AG04449 (cell line): Measurements from ENCODE around the gene CD8B2.
"Not testable (repeated sequence)": the region's sequence is repeated elsewhere in the genome, so short reads cannot be mapped to it uniquely, and the experiment has no call there.

Experiments used
- CTCF ChIA-PET: fragments of 350-600 bp; formaldehyde crosslinking; extraction: SDS; loops from one replicate; lab custom pipeline; 2021; ENCODE audit warnings: antibody characterized with exemption; lab: Yijun Ruan, JAX
- POLR2A ChIA-PET: fragments of 400-600, 350-600 bp; formaldehyde crosslinking; extraction: SDS; loops from one replicate; lab custom pipeline; 2020; ENCODE audit warnings: antibody characterized with exemption, inconsistent platforms; lab: Yijun Ruan, JAX
- DNase-seq: peaks from one replicate; pipeline ENCODE4 v3.0.0-alpha.2; 2010; ENCODE audit warnings: low read depth, low spot score
- H3K4me3 ChIP-seq: 2 replicates; pipeline ENCODE4 v1.5.1; 2011; ENCODE audit warnings: low read depth, mild to moderate bottlenecking, control low read depth, low read length
- TF ChIP-seq, protein P1 (sequence below): IDR thresholded peaks from one replicate; pipeline ENCODE4 v1.5.1; 2011; ENCODE audit warnings: mild to moderate bottlenecking, moderate library complexity, low read length, control low read depth, inconsistent platforms; ENCODE audit not compliant: insufficient read depth; ENCODE audit errors: missing control alignments

The CD8B2 gene

DNA sequence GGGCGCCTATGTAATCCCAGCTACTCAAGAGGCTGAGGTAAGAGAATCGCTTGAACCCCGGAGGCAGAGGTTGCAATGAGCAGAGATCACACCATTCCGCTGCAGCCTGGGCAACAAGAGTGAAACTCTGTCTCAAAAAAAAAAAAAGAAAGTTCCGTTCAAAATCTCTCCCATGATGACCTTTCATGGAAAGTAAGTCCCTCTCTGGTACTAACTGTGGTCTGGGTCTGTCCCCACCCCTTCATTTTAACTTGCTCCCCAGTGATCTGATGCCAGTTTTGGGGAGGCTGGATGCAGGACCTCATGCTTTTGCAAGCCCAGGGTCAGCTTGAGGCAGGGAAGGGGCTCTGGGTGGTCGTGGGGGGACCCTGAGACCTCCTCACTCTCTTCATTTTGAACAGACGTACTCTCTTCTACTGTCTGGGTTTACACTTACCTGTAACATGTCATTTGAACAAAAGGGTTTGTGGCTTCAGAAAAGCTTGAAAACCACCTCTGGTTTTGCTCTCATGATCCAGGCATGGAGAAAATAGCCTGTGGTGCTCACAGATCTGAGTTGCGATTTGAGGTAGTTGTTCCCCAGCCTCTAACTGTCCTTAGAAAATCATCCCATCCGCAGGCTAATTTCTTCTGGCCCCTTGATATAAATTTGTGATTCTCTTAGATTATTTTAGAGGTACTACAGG, 19.0 kb downstream of the CD8B2 start:
- CTCF ChIA-PET, POLR2A ChIA-PET, H3K4me3 ChIP-seq, DNase-seq: not testable (repeated sequence)

DNA sequence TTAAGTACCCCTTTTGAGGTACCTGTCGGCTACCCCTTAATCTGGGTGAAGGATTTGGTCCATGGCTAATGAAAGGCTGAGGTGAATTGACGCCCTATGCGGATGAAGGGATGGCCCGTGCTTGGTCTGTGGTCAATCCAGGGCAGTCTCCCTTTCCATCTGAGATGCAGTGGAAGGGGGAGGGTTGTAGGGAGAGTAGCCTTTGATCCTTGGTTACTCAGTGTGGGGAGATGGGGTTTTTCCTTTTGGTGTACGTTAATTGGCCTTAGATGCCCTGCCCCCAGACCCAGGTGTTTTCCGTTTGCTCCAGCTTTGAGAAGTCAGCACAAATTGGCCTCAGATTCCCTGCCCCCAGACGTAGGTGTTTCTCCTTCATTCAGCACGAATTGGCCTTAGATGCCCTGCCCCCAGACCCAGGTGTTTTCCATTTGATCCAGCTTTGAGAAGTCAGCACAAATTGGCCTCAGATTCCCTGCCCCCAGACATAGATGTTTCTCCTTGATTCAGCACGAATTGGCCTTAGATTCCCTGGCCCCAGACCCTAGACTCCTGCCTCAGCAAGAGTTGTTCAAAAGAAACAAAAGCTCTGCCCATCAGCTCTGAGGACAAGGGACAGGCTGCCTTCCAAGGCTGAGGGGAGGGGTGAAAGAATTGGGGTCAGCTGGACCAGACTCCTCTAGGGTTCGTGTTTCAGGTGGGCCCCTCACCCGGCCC, 21.7 kb downstream of the CD8B2 start:
- POLR2A ChIA-PET, H3K4me3 ChIP-seq, CTCF ChIA-PET, DNase-seq: not testable (repeated sequence)

DNA sequence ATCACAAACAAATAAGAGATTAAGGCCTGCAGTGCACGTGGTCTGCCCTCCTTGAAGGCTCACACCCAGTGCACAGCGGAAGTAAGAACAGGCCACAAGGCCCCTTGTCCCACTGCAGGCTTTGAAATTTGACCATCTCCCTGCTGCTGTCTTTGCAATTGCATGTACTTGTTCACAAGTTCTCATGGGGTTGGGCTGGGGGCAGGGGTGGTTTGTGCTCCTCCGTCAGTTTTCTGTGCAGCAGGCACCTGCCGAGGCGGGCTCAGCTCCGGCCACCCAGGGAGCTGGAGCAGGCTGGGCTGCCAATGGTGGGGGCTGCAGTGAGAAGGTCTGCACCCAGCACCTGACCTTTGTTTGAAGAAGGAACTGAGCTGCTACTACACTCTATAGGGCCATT, 22.2 kb downstream of the CD8B2 start:
- POLR2A ChIA-PET, CTCF ChIA-PET, DNase-seq, H3K4me3 ChIP-seq: not testable (repeated sequence)

DNA sequence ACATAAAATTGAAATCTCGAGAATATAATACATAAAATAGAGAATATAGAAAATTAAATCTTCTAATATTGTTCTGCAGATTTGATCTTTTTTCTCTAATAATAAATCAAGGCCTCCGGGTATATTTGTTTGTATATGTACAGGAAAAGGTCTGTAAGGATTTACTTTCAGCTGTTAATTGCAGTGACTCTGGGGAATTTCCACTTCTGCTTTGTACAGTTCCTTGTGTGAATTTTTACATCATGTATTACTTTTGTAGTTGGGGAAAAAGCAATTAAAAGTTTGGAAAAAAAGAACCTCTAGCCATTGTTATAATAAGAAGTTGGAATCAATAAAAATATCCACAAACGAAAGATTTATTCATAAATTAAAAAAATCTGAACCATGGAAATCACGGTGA, 23.6 kb downstream of the CD8B2 start:
- H3K4me3 ChIP-seq, CTCF ChIA-PET, DNase-seq, POLR2A ChIA-PET: not testable (repeated sequence)

DNA sequence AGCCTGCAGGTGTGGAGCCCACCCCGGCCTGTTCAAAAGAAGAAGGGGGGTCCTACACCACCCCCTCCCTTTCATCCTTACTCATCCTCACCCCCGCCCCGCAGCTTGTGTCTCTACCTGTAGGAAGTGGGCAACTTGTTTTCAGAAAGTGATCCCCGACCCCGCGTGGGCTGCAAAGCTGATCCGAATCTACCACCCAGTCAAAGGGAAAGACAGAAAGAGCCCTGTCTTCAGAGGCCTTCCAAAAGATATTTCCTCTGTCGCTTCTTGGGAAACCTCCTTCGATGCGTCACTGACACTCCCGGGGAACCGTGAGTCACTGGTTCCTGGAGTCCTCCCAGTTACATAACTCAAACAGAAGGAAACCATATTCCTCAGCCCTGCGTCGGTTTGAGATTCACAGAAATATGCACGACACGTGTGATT, 24.3 kb downstream of the CD8B2 start:
- CTCF ChIA-PET, POLR2A ChIA-PET: not testable (repeated sequence)
- peak; percentile 47 for DNase-seq

DNA sequence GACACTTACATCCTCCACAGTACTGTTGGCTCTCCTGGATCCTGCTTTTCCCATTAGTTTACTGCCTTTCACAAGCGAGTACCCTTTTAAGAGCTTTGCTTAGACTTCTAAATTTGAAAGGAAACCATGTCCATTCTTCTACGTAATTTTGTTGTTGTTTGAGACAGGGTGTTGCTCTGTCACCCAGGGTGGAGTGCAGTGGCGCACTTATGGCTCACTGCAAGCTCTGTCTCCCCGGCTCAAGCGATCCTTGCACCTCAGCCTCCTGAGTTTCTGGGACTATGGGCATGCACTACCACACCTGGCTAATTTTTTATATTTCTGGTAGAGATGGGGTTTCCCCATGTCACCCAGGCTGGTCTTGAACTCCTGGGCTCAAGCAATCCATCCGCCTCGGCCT, 24.8 kb downstream of the CD8B2 start:
- CTCF ChIA-PET, H3K4me3 ChIP-seq, DNase-seq, POLR2A ChIA-PET: not testable (repeated sequence)

More for the DNA sequence above, 24.3 kb downstream of the CD8B2 start:
- not testable (repeated sequence) for H3K4me3 ChIP-seq

DNA sequence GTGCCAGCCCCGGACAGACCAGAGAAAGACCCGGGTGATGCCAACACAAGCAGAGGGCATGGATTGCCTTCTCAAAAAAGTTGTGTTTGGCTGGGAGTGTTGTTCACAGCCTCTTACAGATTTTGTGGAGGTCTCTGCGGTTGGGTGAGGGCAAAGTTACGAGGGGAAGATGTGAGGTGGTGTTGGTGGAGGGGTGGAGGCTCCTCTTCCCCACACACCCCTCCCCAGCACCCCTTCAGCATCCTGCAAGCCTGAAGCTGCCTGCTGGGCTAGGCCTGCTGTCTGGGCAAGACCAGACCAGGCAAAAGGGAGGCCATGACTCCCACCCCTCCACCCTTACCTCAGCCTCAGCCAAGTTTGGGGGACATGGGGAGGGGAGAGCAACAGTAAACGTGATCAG, 26.2 kb downstream of the CD8B2 start:
- CTCF ChIA-PET, DNase-seq, H3K4me3 ChIP-seq, POLR2A ChIA-PET: not testable (repeated sequence)

DNA sequence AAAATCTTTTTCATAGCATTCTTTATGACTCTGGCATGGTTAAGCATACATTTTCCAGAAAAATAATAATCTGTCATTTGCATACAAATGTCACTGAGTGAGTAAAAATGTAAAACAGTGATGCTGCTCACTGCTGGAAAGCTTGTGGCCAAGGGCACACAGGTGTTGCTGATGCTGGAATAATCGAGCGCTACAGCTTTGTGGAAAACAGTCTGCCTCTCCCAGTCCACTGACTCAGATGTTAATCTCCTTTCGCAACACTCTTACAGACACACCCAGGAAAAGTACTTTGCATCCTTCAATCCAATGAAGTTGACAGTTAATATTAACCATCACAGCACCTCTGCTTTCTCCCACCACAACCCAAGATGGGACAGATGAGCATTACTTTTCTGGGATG, 27.7 kb downstream of the CD8B2 start:
- CTCF ChIA-PET, H3K4me3 ChIP-seq, POLR2A ChIA-PET, DNase-seq: not testable (repeated sequence)

DNA sequence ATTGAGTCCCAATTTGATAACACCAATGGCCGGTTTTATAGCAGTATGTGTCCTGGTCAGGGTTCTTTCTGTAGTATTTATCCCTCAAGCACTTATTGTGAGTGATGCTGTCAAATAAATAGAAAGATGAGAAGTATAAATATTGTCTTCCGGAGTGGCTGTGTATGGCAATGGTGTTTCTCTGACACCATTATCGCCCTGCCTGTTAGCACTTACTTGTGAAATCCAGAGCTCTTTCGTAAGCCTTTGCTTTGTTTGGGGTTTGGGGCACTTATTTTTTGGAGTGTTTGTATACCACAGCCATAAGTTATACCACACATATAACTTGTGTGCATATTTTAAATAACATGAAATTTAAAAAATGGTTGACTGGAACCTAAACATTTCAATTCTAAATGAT, 29.3 kb downstream of the CD8B2 start:
- POLR2A ChIA-PET: no interaction called here
- H3K4me3 ChIP-seq: no peak overlapping the region
- CTCF ChIA-PET: no interaction called here
- TF ChIP-seq, protein P1, sequence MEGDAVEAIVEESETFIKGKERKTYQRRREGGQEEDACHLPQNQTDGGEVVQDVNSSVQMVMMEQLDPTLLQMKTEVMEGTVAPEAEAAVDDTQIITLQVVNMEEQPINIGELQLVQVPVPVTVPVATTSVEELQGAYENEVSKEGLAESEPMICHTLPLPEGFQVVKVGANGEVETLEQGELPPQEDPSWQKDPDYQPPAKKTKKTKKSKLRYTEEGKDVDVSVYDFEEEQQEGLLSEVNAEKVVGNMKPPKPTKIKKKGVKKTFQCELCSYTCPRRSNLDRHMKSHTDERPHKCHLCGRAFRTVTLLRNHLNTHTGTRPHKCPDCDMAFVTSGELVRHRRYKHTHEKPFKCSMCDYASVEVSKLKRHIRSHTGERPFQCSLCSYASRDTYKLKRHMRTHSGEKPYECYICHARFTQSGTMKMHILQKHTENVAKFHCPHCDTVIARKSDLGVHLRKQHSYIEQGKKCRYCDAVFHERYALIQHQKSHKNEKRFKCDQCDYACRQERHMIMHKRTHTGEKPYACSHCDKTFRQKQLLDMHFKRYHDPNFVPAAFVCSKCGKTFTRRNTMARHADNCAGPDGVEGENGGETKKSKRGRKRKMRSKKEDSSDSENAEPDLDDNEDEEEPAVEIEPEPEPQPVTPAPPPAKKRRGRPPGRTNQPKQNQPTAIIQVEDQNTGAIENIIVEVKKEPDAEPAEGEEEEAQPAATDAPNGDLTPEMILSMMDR: no peak
- no peak for DNase-seq

DNA sequence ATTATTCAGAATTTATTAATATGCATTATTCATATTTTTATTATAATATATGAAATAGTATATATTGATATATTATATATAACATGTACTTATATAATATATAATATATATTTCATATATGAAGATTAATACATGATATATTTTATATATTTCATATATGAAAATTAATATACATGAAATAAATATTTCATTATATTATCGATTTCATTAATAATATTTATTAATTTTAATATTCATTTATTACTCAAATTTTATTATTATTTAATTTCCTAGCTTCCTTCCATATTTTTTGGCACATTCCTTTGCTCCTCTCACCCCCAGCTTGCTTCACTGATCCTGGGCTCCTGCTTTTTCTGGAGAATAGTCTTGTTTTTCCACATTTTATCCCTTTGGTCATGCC, 29.7 kb downstream of the CD8B2 start:
- no peak overlapping the region for H3K4me3 ChIP-seq
- DNase-seq: no peak
- ChIA-PET CTCF (no interaction called here), POLR2A (no interaction called here)
- TF ChIP-seq, protein P1: no peak
